IPS-NIHi11 (cell line): ENCODE results near the gene ZBTB20.

Source experiments
- DNase-seq: peaks from one replicate; pipeline ENCODE4 v3.0.0; 2012; ENCODE audit warnings: mixed read lengths, low spot score

Gene ZBTB20

DNA sequence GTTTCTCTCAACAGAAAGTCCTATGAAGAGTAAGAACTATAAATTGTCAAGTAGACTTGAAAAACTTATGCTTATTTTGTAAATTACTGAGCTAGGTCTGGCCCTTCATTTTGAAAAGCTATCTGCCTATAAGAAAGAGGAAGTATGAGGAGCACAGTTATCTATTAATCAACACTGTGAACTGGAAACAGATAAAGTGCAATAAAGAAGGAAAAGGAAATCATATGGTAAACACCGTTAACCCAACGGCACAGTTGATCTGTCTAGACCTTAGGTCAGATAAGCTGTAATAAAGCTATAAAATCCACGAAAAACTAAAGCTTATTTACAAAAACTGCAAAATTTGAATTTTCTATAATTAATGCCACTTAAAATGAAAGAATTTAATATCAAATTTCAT, 242.5 kb downstream of the ZBTB20 start:
- DNase-seq: no peak

DNA sequence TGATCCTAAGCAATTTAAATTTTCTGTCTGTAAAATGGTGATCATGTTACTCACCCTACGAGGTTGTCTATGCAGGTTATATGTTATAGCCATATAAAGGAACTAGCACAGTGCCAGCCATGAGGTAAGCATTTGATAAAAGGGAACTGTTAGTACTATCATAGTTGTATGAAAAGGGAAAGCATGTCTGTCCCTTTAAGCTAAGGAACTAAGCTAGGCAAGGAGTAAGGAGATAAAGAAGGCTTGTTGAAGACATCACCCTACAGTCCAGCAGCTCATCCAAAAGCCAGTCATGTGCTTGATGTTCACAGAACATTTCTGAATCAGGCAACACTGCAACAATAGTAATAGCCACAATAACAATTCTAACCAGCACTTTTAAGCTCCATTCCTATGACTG, 243.9 kb downstream of the ZBTB20 start:
- no peak for DNase-seq

- DNase-seq: peak; percentile 28
Measured at GRCh38 chr3:114902691-114903101, 244.4 kb downstream of the ZBTB20 start.

DNA sequence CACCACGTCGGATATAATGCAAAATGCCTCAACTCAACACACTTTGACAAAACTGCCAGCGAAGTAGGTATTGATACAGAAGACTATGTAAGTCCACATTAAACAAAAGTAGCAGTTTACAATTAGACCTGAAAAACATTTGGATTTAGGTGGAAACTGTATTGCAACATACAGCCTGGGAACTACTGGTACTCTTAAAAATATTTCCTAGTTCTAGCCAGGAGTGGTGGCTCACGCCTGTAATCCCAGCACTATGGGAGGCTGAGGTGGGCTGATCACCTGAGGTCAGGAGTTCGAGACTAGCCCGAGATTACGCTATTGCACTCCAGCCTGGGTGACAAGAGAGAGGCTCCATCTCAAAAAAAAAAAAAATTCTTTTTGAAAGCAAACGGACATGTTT, 246.2 kb downstream of the ZBTB20 start:
- no peak for DNase-seq

- DNase-seq: peak; percentile 32
Measured at GRCh38 chr3:114899186-114899931, 247.7 kb downstream of the ZBTB20 start.

DNA sequence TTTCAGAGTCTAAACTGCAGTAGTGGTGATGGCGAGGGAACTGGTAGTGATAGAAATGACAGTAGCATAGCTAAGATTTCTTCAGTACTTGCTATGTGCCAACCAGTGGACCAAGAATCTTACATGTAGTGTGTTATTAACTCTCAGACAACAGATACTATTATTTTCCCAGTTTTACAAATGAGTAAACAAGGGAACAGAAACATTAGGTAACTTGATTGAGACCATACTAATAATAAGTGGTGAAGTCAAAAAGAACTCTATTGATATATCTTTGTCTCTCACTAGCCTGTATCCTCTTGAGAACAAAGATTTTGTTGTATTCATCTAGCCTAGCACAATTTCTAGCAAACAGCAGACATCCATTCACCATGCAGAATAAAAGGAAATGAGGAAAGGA, 250.1 kb downstream of the ZBTB20 start:
- no peak for DNase-seq

DNA sequence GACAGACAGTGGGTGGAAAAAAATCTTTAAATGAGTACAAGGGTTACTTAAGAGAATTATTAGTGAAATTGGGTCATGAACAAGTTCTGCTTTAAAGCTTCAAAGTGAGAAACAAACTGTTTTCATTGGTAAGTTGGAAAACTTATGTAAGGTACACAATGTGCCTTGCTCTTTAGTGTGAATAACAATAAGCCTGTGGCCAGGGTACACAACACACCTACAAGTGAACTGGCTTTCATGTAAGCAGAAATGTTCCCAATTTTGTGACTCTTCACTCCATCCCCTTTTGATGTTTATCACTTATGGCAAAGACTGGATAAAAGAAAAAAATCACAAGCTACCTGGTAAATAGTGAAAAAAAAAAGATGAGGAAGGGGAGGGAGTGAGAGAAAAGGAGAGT, 253.7 kb downstream of the ZBTB20 start:
- DNase-seq: no peak

DNA sequence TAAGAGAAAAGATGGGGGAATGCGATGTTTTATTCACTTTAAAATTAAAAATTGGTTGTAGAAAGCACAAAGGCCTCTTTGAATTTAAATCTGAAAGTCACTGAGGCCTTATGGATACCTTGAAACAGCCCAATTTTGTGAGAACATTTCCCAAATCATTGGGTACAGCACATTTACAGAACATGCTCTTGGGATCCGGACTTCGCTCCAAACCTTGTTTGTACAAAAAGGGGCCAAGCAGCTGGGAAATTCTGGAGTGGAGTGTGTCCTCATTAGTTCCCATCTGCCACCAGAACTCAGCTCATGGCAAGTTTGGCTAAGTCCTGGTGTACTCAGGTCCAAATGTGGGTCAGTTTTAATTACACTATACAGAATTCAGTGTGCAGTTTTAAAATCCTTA, 254.2 kb downstream of the ZBTB20 start:
- DNase-seq: no peak

- DNase-seq: no peak
Measured at GRCh38 chr3:114892131-114892879, 254.8 kb downstream of the ZBTB20 start.

- DNase-seq: no peak
Measured at GRCh38 chr3:114887806-114888205, 259.3 kb downstream of the ZBTB20 start.

GRCh38 chr3:114886905-114887304, 260.2 kb downstream of the ZBTB20 start:
- no peak for DNase-seq

DNA sequence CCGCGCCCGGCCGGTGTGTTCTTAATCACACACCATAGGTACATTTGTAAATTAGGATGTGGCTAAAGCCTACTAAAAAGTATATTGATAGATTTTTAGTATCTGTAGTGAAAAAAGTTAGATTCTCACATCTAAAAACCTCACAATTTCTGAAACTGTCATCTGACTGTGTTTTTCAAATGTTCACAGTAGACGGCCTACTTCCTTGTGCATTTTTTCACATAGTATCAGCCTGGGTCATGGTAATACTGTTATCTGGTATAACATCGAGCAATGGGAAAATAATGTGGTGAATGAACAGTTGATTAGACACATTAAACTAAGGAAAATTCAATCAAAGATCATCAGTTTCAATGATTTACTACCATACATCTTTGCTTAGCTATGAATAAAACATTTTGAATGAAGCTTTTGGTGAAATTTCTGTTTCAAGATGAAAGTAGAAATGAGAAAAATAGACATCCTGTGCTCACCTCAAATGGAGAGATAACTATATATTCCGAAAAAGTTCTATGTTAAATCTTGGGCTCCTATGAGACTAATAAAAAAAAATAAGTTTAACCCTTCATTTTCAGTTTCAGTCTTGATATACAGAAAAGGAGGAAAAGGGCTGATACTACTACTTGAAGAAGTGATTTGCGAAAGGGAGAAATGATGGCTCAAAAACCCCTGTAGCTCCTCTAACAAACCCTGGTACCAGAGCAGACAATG, 262.7 kb downstream of the ZBTB20 start:
- DNase-seq: no peak

GRCh38 chr3:114880078-114880477, 267.0 kb downstream of the ZBTB20 start:
- no peak for DNase-seq

GRCh38 chr3:114879059-114880031, 267.7 kb downstream of the ZBTB20 start:
- no peak for DNase-seq

GRCh38 chr3:114878114-114878839, 268.8 kb downstream of the ZBTB20 start:
- no peak for DNase-seq

- DNase-seq: no peak
Measured at GRCh38 chr3:114877378-114878113, 269.5 kb downstream of the ZBTB20 start.

- DNase-seq: no peak
Measured at GRCh38 chr3:114874522-114874971, 272.5 kb downstream of the ZBTB20 start.

GRCh38 chr3:114873591-114873990, 273.5 kb downstream of the ZBTB20 start:
- DNase-seq: no peak

DNA sequence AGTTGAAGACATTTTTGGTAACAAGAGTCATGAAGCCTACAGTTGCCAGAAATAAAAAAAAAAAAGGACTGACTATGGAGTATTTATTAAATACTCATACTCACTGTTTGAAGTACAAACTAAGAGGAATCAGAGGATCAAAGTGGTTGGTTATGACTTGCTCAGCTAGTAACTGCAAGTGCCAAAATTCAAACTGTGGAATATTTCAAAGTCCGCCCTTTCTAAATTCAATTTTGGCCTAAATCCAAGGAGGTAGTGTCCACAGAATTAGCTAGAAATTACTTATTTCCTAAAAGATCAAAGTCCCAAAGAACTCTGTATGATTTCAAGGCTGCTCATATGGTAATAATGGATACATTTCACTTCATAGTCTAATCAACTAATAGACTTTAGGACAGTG, 274.5 kb downstream of the ZBTB20 start:
- DNase-seq: no peak

GRCh38 chr3:114872050-114872449, 275.0 kb downstream of the ZBTB20 start:
- DNase-seq: no peak
